HepG2 (cell line): ENCODE measurements around the gene MAN1A1. TPM values are rescaled to one million over a fixed set of nuclear protein-coding genes. Genes with fewer than 3 reads are reported as not detected.

Experiments
- ATAC-seq: fragments of 200-7000 bp; cut with Tn5 transposase; 3 replicates; pipeline ENCODE4 v1.9.1; 2020; ENCODE audit warnings: mild to moderate bottlenecking, moderate library complexity
- BruUV-seq: library from RNA; stranded (reverse); fragments of 400-500 nt; replicated peaks from 2 replicates; lab custom pipeline; 2021; lab: Mats Ljungman, UMichigan
- CTCF ChIA-PET: fragments of 300-600 bp; formaldehyde crosslinking; extraction: SDS; loops from one replicate; lab custom pipeline; 2021; ENCODE audit warnings: low total read pairs, inconsistent platforms, low intra/inter-chr PET ratio; lab: Yijun Ruan, JAX
- POLR2A ChIA-PET: fragments of 350-600 bp; sonication (Branson Sonifier 250); formaldehyde crosslinking; loops from one replicate; lab custom pipeline; 2020; ENCODE audit warnings: antibody characterized with exemption, inconsistent platforms; lab: Yijun Ruan, JAX
- DNase-seq: peaks from one replicate; pipeline ENCODE4 v3.0.0-alpha.2; 2015; ENCODE audit warnings: low spot score
- FAIRE-seq: peaks from 3 replicates; lab custom pipeline; 2011; peaks lifted over from hg19 to GRCh38; lab: Jason Lieb, UNC
- H2AFZ ChIP-seq: one replicate; pipeline ENCODE4 v1.6.1; 2011; ENCODE audit warnings: low read length, inconsistent platforms
- H3K27ac ChIP-seq: fragments of 300-600 bp; 3 replicates; pipeline ENCODE4 v1.8.0; 2011; ENCODE audit warnings: mixed run types, mild to moderate bottlenecking, mixed read lengths, low read length, inconsistent platforms; ENCODE audit not compliant: insufficient read depth; ENCODE audit errors: extremely low read length
- H3K27me3 ChIP-seq, 2 experiments: fragments of 200-600 bp in 1 of 2; 2 replicates in 1 of 2; 3 replicates in 1 of 2; pipeline versions ENCODE4 v1.6.0 to v1.8.0; 2011; ENCODE audit warnings: low read length in 2 of 2, mild to moderate bottlenecking in 2 of 2, moderate library complexity in 2 of 2, inconsistent platforms in 1 of 2; ENCODE audit not compliant: insufficient read depth in 2 of 2, control insufficient read depth in 1 of 2
- H3K36me3 ChIP-seq, 2 experiments: fragments of 200-600 bp in 1 of 2; replicated peaks in 1 of 2; 2 replicates in 1 of 2; 3 replicates in 1 of 2; pipeline versions ENCODE4 v1.5.1 to v1.8.0; 2011; ENCODE audit warnings: low read length in 2 of 2, inconsistent platforms in 1 of 2; ENCODE audit not compliant: insufficient read depth in 2 of 2, control insufficient read depth in 1 of 2
- H3K4me1 ChIP-seq: 2 replicates; pipeline ENCODE4 v1.5.1; 2012; ENCODE audit warnings: low read length, inconsistent platforms; ENCODE audit not compliant: insufficient read depth
- H3K4me2 ChIP-seq: 2 replicates; pipeline ENCODE4 v1.6.0; 2011; ENCODE audit warnings: low read depth, low read length, inconsistent platforms
- H3K4me3 ChIP-seq, 3 experiments: fragments of 200-600 bp in 1 of 3; sonication (generic), shearing (Covaris generic) in 1 of 3; replicated peaks in 1 of 3; 2 replicates each; pipeline ENCODE4 v1.5.1; 2011 to 2016; ENCODE audit warnings: low read length in 3 of 3, inconsistent platforms in 2 of 3, low read depth in 2 of 3, mild to moderate bottlenecking in 2 of 3, control low read depth in 1 of 3, mixed read lengths in 1 of 3; ENCODE audit not compliant: insufficient read depth in 1 of 3
- H3K79me2 ChIP-seq: one replicate; pipeline ENCODE4 v1.6.1; 2011; ENCODE audit warnings: low read length, inconsistent platforms; ENCODE audit not compliant: insufficient read depth
- H3K9ac ChIP-seq: 2 replicates; pipeline ENCODE4 v1.6.0; 2011; ENCODE audit warnings: mild to moderate bottlenecking, low read depth, low read length, inconsistent platforms; ENCODE audit not compliant: insufficient read depth
- H3K9me3 ChIP-seq: 2 replicates; pipeline ENCODE4 v1.5.1; 2012; ENCODE audit warnings: mild to moderate bottlenecking, low read length
- H4K20me1 ChIP-seq: 2 replicates; pipeline ENCODE4 v1.6.0; 2011; ENCODE audit warnings: inconsistent platforms, mild to moderate bottlenecking, low read length, moderate library complexity; ENCODE audit not compliant: insufficient read depth
- BATF2 ChIP-seq: sonication (generic); formaldehyde crosslinking; IDR thresholded peaks from 2 replicates; pipeline ENCODE4 v1.8.0; 2022; ENCODE audit warnings: mild to moderate bottlenecking, missing genetic modification reagents, moderate library complexity
- TSC22D2 ChIP-seq: sonication (generic); formaldehyde crosslinking; IDR thresholded peaks from 2 replicates; pipeline ENCODE4 v1.5.1; 2020; ENCODE audit warnings: missing genetic modification reagents, mild to moderate bottlenecking, borderline replicate concordance
- ZNF343 ChIP-seq: sonication (generic); formaldehyde crosslinking; IDR thresholded peaks from 2 replicates; pipeline ENCODE4 v1.4.0; 2020; ENCODE audit warnings: mild to moderate bottlenecking, missing genetic modification reagents
- ZNF431 ChIP-seq: sonication (generic); formaldehyde crosslinking; IDR thresholded peaks from 2 replicates; pipeline ENCODE4 v1.9.0; 2022; ENCODE audit warnings: missing genetic modification reagents, low read depth, mild to moderate bottlenecking, borderline replicate concordance
- WGBS: methylation state at CpG from one replicate; pipeline ENCODE4 v1.1.6; 2017; ENCODE audit warnings: low lambda C conversion rate; 5-methylcytosine and 5-hydroxymethylcytosine counted together
- in situ Hi-C: cut with HindIII; loops from 2 replicates; pipeline ENCODE4 v1.10.0; 2017; ENCODE audit warnings: low pct_unique_long_range_greater_than_20kb; ENCODE audit not compliant: extremely low pct_ligation_motif_present
- intact Hi-C: fragments of 100-400 bp; cut with micrococcal nuclease; formaldehyde crosslinking; loops from one replicate; pipeline ENCODE4 v1.10.0; 2022; ENCODE audit not compliant: unreplicated experiment
- polyA plus RNA-seq, 8 experiments: library from polyadenylated mRNA; depleted of rRNA in 3 of 8; stranded (reverse) in 7 of 8; unstranded in 1 of 8; fragments of >200 nt; fragmentation: Illumina TruSeq in 4 of 8; extraction: Trizol in 4 of 8; gene quantifications; 2 replicates each; pipeline versions ENCODE4 v1.2.1 to v1.2.3, GENCODE V29; 2011 to 2016; ENCODE audit warnings: low read depth in 4 of 8, missing spikeins in 1 of 8, mixed read lengths in 1 of 8; ENCODE audit not compliant: insufficient read depth in 1 of 8
- total RNA-seq, 5 experiments: library from RNA; depleted of rRNA; stranded (reverse); fragments of >200 nt; fragmentation: Illumina TruSeq; extraction: Trizol; gene quantifications; 2 replicates each; pipeline ENCODE4 v1.2.3, GENCODE V29; 2016; ENCODE audit warnings: low read depth in 1 of 5
- TF ChIP-seq, protein P1 (sequence below): sonication (generic); formaldehyde crosslinking; conservative IDR thresholded peaks from 2 replicates; pipeline ENCODE4 v1.4.0; 2020; ENCODE audit warnings: missing genetic modification reagents
- TF ChIP-seq, protein P2 (sequence below), 2 experiments: IDR thresholded peaks; 2 replicates each; pipeline ENCODE4 v1.6.1; 2011 to 2012; ENCODE audit warnings: low read length in 2 of 2, borderline replicate concordance in 1 of 2, low read depth in 1 of 2, mild to moderate bottlenecking in 1 of 2, moderate library complexity in 1 of 2
- TF ChIP-seq, protein P3 (sequence below): sonication (generic); formaldehyde crosslinking; IDR thresholded peaks from 2 replicates; pipeline ENCODE4 v1.5.1; 2020; ENCODE audit warnings: mild to moderate bottlenecking, missing genetic modification reagents, borderline replicate concordance

MAN1A1 gene
- total and polyA plus RNA-seq, 2 of the 13 experiments (the other 11 are each of a cell fraction or from before 2014, with no cell fraction given): 156 to 236 TPM

- no peak for FAIRE-seq
- Histone ChIP-seq H3K9ac (no peak overlapping the region), H3K4me2 (no peak overlapping the region), H2AFZ (no peak overlapping the region), H3K9me3 (no peaks in the 10 kb centered on the region), H4K20me1 (peaks cover 12% of the 10 kb centered on the region), H3K79me2 (peaks cover 45% of the 10 kb centered on the region), H3K27ac (no peak overlapping the region), H3K4me1 (0 out of 2 replicates have a peak, but pooled peaks cover 8% of the 10 kb centered on the region), H3K36me3 (peaks cover 5 to 31% of the 10 kb centered on the region in 2 experiments; a peak in 4 of 5 replicates), H3K4me3 (no peak overlapping the region), H3K27me3 (no peaks in the 10 kb centered on the region)
- POLR2A ChIA-PET: no interaction called here
- no TSS peak for BruUV-seq
- in situ Hi-C loops (no loop called here), intact Hi-C loops (no loop called here)
- 98% methylated on average over 4 of the region's 4 CpGs for WGBS
- DNase-seq: no peak
- ATAC-seq: peak; percentile 20; the same call in 2 of the 3 replicates
- CTCF ChIA-PET: no interaction called here
- TF ChIP-seq, protein P1, sequence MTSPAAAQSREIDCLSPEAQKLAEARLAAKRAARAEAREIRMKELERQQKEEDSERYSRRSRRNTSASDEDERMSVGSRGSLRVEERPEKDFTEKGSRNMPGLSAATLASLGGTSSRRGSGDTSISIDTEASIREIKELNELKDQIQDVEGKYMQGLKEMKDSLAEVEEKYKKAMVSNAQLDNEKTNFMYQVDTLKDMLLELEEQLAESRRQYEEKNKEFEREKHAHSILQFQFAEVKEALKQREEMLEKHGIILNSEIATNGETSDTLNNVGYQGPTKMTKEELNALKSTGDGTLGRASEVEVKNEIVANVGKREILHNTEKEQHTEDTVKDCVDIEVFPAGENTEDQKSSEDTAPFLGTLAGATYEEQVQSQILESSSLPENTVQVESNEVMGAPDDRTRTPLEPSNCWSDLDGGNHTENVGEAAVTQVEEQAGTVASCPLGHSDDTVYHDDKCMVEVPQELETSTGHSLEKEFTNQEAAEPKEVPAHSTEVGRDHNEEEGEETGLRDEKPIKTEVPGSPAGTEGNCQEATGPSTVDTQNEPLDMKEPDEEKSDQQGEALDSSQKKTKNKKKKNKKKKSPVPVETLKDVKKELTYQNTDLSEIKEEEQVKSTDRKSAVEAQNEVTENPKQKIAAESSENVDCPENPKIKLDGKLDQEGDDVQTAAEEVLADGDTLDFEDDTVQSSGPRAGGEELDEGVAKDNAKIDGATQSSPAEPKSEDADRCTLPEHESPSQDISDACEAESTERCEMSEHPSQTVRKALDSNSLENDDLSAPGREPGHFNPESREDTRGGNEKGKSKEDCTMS (CRISPR knock-in tag): no peak
- TF ChIP-seq, protein P2, sequence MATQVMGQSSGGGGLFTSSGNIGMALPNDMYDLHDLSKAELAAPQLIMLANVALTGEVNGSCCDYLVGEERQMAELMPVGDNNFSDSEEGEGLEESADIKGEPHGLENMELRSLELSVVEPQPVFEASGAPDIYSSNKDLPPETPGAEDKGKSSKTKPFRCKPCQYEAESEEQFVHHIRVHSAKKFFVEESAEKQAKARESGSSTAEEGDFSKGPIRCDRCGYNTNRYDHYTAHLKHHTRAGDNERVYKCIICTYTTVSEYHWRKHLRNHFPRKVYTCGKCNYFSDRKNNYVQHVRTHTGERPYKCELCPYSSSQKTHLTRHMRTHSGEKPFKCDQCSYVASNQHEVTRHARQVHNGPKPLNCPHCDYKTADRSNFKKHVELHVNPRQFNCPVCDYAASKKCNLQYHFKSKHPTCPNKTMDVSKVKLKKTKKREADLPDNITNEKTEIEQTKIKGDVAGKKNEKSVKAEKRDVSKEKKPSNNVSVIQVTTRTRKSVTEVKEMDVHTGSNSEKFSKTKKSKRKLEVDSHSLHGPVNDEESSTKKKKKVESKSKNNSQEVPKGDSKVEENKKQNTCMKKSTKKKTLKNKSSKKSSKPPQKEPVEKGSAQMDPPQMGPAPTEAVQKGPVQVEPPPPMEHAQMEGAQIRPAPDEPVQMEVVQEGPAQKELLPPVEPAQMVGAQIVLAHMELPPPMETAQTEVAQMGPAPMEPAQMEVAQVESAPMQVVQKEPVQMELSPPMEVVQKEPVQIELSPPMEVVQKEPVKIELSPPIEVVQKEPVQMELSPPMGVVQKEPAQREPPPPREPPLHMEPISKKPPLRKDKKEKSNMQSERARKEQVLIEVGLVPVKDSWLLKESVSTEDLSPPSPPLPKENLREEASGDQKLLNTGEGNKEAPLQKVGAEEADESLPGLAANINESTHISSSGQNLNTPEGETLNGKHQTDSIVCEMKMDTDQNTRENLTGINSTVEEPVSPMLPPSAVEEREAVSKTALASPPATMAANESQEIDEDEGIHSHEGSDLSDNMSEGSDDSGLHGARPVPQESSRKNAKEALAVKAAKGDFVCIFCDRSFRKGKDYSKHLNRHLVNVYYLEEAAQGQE (IDR thresholded peaks at IDR 0.05; ENCODE audit: borderline replicate concordance in 1 of 2, low read depth in 1 of 2, low read length in 2 of 2): no peak
- no peak for TF ChIP-seq ZNF343 (CRISPR knock-in tag)
- TF ChIP-seq BATF2 (CRISPR knock-in tag): no peak
- TF ChIP-seq, protein P3, sequence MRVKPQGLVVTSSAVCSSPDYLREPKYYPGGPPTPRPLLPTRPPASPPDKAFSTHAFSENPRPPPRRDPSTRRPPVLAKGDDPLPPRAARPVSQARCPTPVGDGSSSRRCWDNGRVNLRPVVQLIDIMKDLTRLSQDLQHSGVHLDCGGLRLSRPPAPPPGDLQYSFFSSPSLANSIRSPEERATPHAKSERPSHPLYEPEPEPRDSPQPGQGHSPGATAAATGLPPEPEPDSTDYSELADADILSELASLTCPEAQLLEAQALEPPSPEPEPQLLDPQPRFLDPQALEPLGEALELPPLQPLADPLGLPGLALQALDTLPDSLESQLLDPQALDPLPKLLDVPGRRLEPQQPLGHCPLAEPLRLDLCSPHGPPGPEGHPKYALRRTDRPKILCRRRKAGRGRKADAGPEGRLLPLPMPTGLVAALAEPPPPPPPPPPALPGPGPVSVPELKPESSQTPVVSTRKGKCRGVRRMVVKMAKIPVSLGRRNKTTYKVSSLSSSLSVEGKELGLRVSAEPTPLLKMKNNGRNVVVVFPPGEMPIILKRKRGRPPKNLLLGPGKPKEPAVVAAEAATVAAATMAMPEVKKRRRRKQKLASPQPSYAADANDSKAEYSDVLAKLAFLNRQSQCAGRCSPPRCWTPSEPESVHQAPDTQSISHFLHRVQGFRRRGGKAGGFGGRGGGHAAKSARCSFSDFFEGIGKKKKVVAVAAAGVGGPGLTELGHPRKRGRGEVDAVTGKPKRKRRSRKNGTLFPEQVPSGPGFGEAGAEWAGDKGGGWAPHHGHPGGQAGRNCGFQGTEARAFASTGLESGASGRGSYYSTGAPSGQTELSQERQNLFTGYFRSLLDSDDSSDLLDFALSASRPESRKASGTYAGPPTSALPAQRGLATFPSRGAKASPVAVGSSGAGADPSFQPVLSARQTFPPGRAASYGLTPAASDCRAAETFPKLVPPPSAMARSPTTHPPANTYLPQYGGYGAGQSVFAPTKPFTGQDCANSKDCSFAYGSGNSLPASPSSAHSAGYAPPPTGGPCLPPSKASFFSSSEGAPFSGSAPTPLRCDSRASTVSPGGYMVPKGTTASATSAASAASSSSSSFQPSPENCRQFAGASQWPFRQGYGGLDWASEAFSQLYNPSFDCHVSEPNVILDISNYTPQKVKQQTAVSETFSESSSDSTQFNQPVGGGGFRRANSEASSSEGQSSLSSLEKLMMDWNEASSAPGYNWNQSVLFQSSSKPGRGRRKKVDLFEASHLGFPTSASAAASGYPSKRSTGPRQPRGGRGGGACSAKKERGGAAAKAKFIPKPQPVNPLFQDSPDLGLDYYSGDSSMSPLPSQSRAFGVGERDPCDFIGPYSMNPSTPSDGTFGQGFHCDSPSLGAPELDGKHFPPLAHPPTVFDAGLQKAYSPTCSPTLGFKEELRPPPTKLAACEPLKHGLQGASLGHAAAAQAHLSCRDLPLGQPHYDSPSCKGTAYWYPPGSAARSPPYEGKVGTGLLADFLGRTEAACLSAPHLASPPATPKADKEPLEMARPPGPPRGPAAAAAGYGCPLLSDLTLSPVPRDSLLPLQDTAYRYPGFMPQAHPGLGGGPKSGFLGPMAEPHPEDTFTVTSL (CRISPR knock-in tag): no peak
- TF ChIP-seq ZNF431 (CRISPR knock-in tag): no peak
- TF ChIP-seq TSC22D2 (CRISPR knock-in tag): no peak
Measured at GRCh38 chr6:119224095-119224701, 125.4 kb downstream of the MAN1A1 start.
